AG10803 (cell line): Measurements from ENCODE around the gene PDPR.
A peak's percentile ranks its signal among the peaks of the same experiment; 100 is the strongest.
"Not testable (repeated sequence)": the region's sequence is repeated elsewhere in the genome, so short reads cannot be mapped to it uniquely, and the experiment has no call there.

ENCODE experiments used
- DNase-seq: peaks from one replicate; pipeline ENCODE4 v3.0.0; 2010; ENCODE audit warnings: low read depth
- H3K4me3 ChIP-seq: 2 replicates; pipeline ENCODE4 v1.5.1; 2011; ENCODE audit warnings: mild to moderate bottlenecking, low read length, control low read depth
- CTCF ChIP-seq: conservative IDR thresholded peaks from 2 replicates; pipeline ENCODE4 v1.5.1; 2011; ENCODE audit warnings: mild to moderate bottlenecking, low read length, control low read depth, inconsistent platforms

Gene PDPR

GRCh38 chr16:70152578-70153302 lies 38.6 kb downstream of the PDPR start:
- no peak for DNase-seq
- H3K4me3 ChIP-seq, result no peak overlapping the region
- no peak for TF ChIP-seq CTCF

GRCh38 chr16:70154736-70155135 lies 40.6 kb downstream of the PDPR start:
- not testable (repeated sequence) for H3K4me3 ChIP-seq, DNase-seq

- H3K4me3 ChIP-seq, result no peak overlapping the region
- no peak for DNase-seq
- TF ChIP-seq CTCF, result no peak
Observed at GRCh38 chr16:70156207-70156978, 42.3 kb downstream of the PDPR start.

GRCh38 chr16:70157105-70157476 lies 43.0 kb downstream of the PDPR start:
- no peak for TF ChIP-seq CTCF
- H3K4me3 ChIP-seq, result no peak overlapping the region
- DNase-seq, result no peak

GRCh38 chr16:70157477-70158260 lies 43.5 kb downstream of the PDPR start:
- no peak overlapping the region for H3K4me3 ChIP-seq
- TF ChIP-seq CTCF, result no peak
- DNase-seq, result no peak

- no peak for DNase-seq
- 0 out of 2 replicates have a peak, but pooled peaks have one; percentile 8 for TF ChIP-seq CTCF
- no peak overlapping the region for H3K4me3 ChIP-seq
Observed at GRCh38 chr16:70158261-70158939, 44.3 kb downstream of the PDPR start.
